ENCODE data around the gene DRD3.

DRD3 gene

DNA sequence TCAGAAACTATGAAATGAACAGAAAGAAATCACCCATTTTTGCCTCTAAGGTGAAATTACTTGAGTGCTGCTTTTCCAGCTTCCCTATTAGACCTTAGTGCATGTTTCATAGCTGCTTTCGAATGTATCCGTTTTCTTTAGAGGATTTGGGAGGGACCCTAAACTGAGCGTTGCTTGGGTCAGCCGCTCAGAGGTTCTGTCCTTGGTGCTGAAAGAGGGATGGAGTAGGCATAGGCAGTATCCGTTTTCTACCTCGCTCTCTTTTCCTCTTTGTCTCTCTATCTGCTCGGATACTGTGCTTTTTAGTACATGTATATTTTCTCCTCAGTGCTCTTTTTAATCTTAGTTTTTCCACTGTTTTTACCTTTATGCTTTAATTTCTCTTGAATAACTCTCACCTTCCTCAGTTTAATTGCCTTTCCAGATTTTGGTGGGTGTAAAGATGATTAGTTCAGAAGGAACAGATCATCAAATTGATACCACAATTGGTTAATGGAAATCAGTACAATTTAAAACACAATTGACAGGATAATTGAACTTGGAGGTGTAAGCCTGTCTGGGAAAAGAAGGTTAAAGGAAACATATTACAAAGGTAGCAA lies at the start of gene DRD3:
TSS of gene DRD3 (minus strand) at position 283 of the 599 bp plus-strand sequence. CDS start 7,060 bp downstream, outside the sequence.
- no peak for DNase-seq

DNA sequence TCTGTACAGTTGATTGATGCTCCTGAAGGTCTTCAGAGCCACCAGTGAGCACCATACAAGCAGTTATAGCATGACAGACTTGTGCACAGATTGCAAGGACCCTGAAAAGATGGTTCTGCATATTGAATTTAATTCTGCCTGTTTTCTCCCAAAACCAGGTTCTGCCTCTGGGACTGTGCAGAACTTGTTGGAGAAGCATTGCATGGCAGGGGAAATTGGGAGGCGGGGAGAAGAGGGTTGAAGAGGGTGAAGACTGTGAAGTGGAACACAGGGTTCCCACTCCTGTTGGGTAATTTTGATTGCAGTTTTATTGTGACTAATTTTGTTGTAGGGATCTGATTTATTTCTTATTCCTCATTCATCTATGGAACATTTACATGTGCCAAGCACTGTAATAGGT lies 48.2 kb upstream of the DRD3 start:
- DNase-seq: no peak

DNA sequence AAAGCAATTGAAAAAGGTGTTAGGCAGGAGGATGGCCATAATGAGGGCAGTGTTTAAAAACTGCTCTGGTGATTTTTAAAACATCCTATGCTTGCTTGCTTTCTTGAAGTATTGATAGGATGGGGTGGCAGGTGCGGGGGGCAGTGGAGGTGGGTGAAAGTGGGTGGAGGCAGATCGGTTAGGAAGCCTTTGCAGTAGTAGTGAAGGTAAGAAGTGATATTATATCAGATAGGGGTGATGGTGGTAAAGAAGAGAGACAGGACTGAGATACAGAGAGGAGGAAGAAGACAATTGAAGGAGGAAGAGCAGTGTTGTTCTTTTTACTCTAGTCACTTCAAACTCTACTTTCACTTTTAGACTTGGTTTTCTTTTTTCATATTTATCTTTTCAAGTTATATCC lies 47.5 kb upstream of the DRD3 start:
- DNase-seq: no peak

DNA sequence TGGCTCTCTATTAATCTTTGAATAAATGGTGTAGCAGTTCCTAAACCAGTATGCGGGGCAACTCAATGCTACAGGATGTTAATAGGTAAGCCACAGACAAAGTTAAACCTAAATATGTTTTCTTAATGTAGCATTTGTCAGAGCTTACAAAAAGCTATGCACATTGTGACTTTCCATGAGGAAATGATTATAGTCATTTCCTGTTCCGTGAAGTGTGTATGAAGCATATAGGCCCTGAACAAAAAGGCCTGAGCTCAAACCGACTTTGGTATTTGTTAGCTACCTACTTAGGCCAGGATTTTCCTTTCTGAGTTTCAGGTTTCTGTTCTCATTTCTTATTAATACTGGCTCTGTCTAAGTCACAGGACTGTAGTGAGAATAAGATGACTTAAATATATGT lies 44.3 kb upstream of the DRD3 start:
- no peak for DNase-seq

DNA sequence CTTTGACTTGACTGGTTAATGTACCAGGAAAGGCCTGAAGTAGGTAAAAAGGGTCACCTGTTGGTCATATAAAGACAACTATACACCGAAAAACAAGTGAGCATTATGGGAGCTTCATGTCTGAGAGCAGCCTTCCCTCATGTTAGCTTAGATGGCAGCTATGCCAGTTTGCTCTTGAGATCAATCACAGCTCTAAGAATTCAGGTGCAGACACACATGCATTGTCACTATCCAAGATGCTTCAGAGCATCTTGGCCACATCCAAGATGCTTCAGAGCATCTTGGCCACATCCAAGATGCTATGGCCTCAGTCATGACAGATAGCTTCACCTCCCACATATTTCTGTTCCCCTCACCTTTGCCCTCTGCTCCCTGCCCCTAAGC lies 43.0 kb upstream of the DRD3 start:
- no peak for DNase-seq

DNA sequence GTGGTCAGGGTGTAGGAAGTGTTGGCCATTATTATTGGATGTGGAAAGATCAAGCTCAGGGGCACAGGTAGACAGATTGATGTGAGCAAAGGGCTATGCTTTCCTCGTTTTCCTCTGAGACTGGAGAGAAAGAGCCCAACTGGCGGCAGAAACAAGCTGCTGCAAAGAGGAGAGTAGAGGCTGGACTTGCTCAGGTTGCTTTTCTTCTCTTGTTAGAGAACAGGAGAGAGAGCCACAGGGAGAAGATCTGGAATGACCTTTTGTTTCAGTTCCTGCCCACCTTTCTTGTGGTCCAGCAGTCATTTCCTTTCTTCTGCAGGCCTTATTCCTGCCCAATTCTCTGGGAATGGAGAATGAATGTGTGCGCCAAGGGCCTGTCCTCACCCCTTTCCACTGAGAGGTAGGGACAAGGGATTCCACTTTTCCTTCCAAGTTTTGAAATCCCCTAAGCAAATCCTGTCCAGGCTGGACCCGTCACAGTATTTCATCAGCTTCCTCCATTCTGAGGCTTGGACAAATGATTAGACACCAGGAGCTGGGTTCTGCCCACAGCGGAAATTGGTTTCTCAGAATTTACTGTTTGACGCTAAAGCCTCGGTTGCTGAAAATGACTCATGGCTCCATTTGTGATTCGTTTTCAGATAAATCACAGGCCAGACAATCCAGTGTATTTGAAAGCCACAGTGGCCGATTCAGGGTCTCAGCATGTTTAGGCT lies 42.5 kb upstream of the DRD3 start:
- peak; percentile 70 for DNase-seq

DNA sequence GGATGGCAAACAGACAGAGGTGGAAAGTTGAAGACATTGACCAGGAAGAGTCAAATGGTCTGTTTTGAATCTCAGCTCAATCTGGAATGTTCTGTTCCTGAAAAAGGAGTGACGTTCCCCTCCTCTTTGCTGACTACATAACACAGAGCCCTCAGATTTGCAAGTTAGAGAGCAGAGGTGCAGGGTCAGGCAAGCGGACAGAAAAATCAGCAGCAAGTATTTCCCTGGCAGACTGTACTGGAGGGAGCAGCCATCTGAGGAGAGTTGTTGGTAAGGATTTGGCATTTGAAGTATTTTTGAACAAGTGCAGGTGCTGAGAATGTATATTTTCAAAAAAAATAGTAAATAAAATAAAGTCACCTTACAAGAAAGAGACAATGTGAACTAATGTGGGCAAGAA lies 40.9 kb upstream of the DRD3 start:
- DNase-seq: no peak

DNA sequence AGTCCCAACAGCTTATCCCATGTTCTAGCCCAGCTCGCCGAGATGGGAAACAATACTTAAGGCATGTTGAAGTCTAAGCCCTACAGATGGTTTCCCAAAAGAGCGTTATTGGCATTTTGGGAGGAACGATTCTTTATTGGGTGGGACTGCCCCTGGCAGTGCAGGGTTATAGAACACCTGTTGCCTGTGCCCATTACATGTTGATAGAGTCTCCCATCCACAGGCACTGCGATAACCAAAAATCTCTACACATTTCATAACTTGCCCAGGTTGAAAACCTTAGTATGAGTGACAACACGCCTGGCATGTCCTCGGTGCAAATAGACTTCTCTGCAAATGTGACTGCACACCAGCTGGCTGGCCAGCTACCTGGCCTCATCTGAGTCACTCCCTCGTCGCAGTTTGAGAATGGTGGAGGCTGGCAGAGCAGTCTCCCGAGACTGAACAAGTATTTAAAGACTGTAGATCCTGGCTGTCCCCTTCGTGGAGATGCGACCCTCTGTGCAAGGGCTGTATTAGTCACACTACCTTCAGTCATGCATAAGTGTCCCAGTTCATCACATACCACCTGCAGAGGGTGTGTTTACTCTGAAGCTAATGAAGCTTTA lies 39.8 kb upstream of the DRD3 start:
- no peak for DNase-seq

DNA sequence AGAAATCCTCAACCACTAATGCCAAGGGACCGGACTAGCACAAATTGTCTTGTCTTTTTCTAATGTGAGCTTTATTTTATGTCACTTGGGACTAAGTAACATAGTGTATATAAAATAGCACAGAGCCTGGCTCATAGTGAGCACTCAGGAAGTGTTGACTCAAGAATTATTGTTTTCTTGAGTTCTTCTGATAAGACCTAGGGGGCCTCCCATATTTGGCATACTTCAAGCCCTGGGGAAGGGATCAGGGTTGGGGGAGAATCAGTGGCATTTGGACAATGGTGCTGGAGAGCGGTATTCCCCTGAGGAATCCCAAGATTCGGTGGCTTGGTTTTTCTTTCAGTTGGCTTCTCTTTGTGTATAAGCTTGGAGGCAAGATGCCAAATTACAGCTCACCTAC lies 39.2 kb upstream of the DRD3 start:
- DNase-seq: no peak

DNA sequence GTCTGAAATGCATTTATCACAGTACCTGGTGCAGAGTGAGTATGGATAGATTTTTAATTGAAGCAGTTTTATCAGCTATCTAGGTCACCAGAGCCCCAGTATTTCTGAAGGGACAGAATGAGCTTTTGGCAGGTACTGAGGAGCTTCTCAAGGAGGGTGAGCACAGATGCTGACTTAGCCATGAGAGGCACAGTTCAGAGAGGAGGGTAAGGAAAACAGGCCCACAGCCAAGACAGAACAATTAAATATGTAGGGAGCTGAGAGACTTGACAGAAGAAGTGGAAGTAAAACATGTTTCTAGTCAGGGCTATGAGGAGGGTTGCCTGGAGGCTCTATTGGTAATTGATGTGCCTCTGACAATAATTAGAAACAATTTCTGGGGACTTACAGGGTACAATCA lies 38.4 kb upstream of the DRD3 start:
- no peak for DNase-seq

DNA sequence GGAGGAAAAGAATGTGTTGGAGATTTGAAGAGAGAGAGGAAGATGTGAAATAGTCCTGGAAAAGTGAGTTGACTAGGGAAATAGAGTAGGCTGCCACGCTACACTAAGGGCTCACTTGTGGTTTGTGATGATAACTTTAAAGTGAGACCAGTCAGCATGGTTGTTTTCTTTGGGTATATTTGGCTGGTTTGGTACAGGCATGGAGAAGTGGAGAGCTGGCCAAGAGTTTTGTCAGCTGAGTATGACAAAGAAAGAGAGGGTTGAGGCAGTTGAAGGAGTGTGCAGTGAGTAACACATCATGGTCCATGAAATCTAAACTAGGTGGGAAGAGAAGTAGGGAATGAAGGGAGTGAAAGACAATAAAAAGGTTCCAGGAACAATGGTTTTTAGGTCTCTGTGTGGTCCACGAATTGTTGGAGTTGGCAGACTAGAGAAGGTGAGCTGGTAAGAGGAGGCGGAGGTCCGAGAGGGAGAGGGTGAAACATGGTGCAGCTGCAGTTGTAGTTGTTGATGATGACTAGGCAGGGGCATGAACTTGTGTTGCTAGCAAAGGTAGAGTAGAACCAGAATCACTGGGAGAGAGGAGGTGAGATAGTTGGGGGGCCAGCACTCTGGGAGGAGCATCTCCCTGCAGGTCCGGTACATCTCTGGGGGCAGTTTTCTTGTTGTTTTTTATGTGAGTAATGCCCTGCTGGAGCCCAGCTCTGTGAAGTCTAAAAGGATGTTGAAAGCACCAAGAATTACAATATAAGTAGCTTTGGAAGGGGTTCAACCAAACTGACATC lies 37.5 kb upstream of the DRD3 start:
- no peak for DNase-seq

DNA sequence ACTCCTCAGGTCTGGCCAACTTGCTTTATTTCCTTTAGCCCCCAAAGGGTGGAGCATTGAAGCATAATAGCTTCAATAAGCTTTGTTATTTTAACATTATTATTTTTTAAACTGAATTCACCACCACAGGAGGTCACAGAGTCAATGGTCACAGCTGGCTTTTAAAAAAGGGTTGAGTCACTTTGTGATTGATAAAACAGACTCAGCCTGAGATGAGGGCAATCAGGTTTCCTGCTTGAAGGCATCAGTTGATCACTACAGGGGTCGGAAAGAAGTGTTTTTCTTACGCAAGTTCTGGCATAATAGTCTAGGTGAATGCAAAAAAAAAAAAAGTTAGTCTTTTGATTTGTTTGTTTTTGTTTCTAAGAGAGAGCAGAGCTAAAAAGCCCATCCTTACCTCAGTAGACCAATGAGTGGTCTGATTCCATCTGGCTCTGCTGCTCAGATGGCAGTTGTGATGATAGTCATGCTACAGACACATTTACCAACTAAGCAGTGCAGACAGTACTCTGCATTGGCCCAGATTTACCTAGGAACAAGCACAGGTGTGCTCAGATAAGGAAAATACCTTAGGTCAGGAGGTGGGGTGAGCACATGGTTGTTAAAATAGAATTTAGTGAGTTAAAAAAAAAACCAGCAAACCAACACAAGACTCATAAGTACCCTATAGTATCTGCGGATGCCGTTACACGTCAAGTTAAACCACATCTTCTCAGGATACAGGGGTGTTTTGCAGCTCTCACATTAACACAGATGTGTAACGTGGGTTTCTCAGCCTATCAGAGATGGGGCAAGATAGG lies 35.9 kb upstream of the DRD3 start:
- peak; percentile 52 for DNase-seq

DNA sequence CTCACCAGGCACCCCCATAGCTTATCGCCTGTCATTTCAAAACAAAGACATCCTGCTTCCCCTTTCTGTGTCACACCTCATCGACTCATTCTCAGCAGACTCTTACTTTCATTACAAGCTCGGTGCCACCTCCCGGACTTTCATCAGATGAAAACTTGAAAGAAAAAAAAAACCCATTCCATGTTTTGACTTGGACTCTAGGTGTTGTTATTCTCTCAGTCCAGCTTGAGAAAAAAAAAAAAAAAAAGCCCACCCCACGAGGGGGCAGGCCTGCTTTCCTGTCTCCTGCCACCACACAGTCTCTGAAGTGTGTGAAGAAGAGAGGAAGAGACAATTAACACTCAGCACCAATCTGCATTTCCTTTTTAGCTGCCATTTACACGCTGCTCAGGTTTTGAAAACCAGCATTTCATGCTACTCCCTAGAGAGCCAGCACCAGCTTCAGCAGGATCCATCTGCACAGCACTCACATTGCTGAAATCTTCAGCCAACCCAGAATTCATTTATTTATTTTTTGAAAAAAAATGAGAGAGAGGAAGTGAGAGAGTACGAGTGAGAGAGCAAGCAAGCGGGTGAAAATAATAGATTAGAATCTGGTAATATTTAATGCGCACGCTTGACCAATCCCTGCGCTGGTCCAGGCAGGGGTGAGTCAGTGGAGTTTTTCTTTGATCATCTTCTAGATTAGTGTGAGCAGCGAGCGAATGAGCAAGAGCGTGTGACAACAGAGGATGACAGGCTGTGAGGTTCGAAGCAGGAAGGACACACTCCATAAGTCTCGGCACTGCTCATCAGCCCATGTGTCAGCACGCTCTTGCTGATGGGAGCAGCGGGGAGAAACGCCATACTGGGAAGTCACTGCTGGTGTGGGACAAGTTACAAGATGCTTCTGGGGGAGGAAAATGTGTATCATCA lies 35.0 kb upstream of the DRD3 start:
- peak; percentile 82 for DNase-seq

DNA sequence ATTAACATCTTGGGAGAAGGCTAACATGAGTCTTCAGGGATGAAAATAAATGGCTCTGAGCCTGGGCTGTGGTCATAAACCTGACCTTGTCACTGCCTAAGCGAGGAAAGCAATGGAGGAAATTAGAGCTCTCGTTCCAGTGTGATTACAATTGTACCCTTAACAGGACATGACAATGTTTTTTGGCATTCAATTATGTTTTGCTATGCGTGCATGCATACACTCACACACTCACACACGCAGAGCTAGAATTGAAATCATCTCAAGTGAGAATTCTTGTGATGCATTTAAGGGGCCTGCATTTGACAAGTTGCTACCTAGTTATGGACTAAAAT lies 34.4 kb upstream of the DRD3 start:
- DNase-seq: no peak

DNA sequence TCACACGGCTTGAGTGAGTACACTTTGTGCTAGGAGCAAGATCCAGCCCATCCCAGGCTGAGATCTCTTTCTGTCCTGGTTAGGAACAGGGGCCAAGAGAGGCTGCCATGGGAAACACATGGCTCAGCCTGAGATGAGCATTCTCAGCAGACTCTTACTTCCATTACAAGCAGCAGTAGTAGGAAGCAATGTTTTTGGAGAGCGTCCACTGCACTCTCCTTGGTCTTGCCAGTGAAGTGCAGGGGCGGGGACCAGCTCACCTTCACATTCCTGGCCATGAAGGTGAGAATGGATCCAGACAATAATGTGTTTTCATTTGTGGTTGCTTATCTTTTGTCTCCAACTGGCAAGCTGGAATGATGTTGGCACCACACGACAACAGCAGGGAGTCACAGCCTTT lies 33.8 kb upstream of the DRD3 start:
- no peak for DNase-seq

DNA sequence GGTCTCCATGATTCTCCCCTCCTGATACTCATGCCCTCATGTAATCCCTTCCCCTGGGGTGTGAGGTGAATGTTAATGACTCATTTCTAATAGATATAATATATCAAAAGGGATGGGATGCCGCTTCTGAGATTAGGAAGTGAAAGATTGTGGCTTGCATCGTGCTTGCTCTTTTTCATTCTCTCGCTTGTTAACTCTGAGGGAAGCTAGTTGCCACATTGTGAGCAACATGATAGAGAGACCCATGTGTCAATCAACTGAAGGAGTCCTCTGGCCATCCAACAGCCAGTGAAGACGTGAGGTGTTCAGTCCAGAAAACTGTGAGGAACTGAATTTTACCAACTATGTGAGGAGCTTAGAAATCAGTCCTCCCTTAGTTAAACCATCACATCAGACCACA lies 28.9 kb upstream of the DRD3 start:
- DNase-seq: no peak

DNA sequence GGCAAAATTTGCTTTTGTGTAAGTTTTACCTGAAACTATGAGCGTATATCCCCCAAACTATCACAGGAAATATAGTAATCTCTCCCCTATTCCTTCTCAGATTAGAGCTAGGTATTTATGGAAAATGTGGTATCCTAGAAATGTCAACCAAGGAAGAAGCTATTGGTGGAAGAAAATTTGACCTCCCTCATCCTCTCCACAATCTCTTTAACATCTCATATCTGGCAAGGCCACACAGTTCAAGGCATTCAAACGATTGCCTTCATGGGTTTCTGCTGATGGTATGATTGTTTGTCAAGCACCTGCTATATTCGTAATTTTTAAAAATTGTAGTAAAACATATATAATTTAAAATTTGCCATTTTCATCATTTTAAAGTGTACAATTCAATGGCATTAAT lies 27.5 kb upstream of the DRD3 start:
- DNase-seq: no peak

DNA sequence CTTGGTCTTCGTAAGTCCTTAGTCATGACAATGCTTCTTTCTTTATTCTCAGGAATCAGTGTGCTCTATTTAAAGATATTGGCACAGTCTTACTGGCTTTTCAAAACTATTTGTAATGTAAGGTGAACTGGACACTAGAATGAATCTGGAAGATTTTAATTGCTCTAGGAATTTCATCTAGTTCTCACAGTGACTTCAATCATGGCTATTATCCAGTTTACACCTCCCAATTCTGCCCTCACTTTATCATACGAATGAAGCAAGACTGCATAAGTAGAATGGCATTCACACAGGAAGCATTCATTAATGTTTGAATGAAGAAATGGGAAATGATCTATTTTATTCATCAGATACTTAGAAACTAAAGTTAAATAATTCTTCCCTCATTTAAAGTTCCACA lies 26.7 kb upstream of the DRD3 start:
- no peak for DNase-seq

DNA sequence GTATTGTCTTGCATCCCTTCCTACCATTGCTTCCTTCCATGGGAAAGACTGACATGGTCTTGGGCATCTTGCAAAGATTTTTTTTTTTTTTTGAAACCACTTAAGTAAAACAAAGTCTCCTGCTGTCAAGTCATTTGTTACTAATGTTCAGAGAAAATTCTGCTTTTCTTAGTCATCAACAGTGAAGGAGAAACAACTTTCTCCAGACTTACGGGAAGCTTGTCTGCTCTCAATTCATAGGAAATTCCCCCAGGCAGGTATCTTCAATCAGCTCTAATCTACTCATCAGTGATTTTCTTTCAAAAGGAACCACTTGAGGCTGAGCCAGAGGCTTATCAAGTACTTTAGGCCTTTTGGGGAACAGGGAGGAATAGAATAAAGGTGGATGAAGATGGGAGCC lies 15.9 kb upstream of the DRD3 start:
- DNase-seq: no peak

DNA sequence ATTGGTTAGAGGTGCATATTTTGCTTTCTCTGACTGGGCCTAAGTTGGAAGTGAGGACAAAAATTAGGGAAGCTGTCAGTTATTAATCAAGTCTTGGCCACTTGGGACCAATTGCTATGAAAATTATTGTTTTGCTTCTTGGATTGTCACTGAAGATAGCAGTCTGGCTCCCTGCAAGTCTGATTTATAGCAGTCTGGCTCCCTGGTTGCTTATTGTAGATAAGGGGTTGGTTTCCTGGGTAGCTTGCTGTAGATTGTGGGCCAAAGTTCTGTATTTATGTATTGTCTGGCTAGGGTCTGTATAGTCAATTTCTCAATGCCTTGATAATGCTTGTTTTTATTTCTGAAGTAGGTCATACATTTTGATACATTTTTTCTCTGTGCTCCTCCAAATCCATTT lies 13.3 kb upstream of the DRD3 start:
- DNase-seq: no peak

DNA sequence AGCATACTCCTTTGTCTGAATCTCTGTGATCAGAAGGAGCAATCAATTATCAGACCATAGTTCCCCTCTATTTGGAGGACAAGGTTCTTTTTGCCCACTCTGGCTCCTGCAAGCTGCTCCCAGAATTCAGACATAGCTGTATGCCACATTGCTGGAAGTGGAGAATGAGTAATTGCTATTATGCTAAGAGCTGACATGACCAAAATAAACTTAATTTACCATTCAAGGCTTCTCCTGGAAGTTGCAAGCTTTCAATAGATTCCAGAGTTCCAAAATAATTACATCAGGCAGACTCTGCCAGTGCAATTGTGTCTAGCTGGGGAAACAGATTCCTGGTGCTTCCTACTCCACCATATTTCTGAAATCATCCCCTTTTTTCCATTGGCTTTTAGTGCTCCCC lies 7.6 kb upstream of the DRD3 start:
- DNase-seq: no peak

DNA sequence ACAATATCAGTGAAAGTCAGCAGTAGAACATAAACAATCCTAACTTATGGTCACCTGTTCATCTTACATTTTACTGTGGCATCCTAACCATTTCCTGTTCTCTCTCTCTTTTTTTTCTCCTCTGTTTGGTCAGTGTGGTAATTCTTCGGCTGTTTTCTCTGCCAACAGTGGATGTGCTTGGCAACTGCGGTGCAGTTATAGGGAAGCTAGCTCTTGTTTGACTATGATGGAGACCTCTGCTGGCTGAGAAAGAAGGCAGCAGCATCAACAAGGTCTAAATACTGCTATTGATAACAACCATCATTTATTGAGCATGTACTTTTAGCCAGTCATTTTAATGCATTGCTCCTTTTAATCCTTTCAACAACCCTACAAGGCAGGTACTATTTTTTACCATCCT lies 723 bp upstream of the DRD3 start:
- DNase-seq: no peak

All from NK-92 treated with Interleukin-12 subunit alpha and Interleukin-12 subunit beta, amount 100 ng/mL, for 24 hours (cell line).